GM15510 (cell line): ENCODE results near the gene NCEH1.

Experiments
- POLR2A ChIP-seq: IDR thresholded peaks from 3 replicates; pipeline ENCODE4 v1.6.1; 2011; ENCODE audit warnings: borderline replicate concordance; ENCODE audit not compliant: insufficient read length; ENCODE audit errors: extremely low read depth

Gene NCEH1

DNA sequence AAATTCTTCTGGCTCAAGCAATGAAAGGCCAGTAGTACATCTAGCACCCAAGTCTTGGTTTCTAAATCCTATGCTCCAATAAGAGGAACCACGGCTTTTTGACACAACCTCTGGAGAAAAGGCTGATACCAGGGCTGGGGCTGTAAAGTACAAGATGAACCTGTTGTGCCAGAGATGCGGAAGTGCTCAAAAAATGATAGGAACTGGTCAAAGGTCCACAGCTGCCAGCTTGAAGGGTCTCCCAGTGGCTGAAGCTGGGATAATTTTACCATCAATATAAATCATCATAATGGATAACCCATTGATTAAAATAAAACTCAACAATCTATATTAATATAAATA is 558 bp upstream of the NCEH1 start:
- TF ChIP-seq POLR2A = no peak

- TF ChIP-seq POLR2A = no peak
These were observed 848 bp downstream of the NCEH1 start for GRCh38 chr3:172709774-172710663.

GRCh38 chr3:172708921-172709773 is 1.7 kb downstream of the NCEH1 start:
- no peak for TF ChIP-seq POLR2A

GRCh38 chr3:172707967-172708366 is 2.9 kb downstream of the NCEH1 start:
- no peak for TF ChIP-seq POLR2A

DNA sequence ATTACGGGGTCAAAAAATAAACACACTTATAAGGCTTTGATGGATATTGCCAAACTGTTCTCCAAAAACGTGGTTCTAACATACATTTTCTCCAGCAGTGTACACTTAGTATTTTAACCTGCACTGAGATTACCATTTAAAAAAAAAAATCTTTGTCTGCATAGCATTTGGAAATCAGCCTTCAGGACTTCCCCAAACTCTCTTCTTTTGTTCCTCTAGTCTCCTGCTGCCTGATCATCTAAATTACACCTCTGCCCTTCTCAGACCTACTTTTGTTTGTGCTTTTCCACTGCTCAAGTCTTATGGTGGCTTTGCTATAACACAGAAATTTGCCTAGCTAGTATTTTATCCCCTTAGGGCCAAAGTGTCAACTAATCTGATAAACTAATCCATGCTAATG is 3.8 kb downstream of the NCEH1 start:
- no peak for TF ChIP-seq POLR2A

DNA sequence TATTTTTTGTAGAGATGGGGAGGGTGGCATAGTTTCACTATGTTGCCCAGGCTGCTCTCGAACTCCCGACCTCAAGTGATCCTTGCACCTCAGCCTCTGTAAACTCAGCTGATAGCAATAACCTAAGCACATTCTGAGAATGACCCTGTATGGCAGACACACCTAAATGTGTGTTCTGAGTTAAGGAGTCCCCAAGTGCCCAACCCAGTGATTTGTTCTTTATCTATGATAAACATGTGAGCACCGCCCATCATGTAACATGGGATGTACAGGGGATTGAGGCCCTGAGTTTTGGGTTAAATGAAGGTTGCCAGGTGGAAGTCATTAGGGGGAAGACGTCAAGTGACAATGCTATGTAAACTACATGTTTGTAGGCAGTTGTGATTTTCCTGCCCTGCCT is 5.7 kb downstream of the NCEH1 start:
- no peak for TF ChIP-seq POLR2A

GRCh38 chr3:172704001-172704400 is 6.9 kb downstream of the NCEH1 start:
- TF ChIP-seq POLR2A = no peak

GRCh38 chr3:172702256-172702655 is 8.6 kb downstream of the NCEH1 start:
- TF ChIP-seq POLR2A = no peak

- no peak for TF ChIP-seq POLR2A
These were observed 9.1 kb downstream of the NCEH1 start for GRCh38 chr3:172701751-172702150.

GRCh38 chr3:172700936-172701455 is 9.9 kb downstream of the NCEH1 start:
- TF ChIP-seq POLR2A = no peak

GRCh38 chr3:172700256-172700655 is 10.6 kb downstream of the NCEH1 start:
- TF ChIP-seq POLR2A = no peak

- TF ChIP-seq POLR2A = no peak
These were observed 11.8 kb downstream of the NCEH1 start for GRCh38 chr3:172699031-172699430.

DNA sequence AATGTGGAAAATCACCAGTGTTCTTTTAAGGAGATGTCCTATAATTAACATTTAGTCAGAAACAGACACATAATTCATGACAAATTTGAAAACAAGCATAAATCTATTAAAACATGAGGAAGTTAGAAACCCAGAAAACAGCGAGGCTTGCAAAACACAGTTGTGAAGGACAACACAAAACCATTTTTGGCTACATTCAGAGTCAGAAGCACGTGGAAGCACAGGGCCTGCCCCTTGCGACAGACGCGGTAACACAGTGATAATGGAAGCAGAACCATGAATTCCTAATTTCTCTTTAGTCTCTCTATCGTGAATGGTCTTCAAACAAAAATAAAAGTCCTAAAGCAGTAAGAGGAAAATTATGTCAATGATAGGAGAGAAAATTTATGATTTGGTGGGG is 12.2 kb downstream of the NCEH1 start:
- no peak for TF ChIP-seq POLR2A

GRCh38 chr3:172697558-172697957 is 13.3 kb downstream of the NCEH1 start:
- TF ChIP-seq POLR2A = no peak

- TF ChIP-seq POLR2A = no peak
These were observed 14.5 kb downstream of the NCEH1 start for GRCh38 chr3:172696357-172696756.

- no peak for TF ChIP-seq POLR2A
These were observed 16.2 kb downstream of the NCEH1 start for GRCh38 chr3:172694573-172695246.

DNA sequence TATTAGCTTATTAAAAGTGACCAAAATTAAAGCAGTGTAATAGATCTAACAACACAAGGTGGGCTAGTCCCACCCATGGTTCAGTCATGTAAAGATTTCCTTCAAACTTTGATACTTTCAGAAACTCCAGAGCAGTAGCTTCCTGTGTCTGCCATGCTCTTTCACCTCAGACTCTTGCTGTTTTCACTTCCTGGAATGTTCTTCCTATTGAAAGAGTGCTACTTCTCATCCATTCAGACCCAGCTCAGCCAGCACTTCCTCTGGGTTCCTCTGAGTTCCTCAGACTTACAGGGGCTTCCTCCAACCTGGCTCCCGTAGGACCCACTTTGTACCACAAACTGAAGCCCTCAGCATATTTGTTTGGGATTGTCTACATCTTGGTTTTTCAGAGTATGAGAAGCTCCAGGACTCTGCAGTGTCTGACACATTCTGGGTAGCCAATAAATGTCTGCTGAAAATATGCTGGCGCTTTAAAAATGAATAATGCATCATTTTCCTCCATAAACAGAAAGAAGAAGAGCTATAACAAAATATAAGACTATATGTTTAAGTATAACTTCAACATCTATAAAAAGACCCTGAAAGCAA is 18.0 kb downstream of the NCEH1 start:
- TF ChIP-seq POLR2A = no peak
